Mesothelial cell of epicardium (in vitro differentiated cells): ENCODE data around the gene PKP4. TPM values are rescaled to one million over a fixed set of nuclear protein-coding genes. Genes with fewer than 3 reads are reported as not detected.

ENCODE experiments used
- DNase-seq, 2 experiments: peaks; one replicate each; pipeline ENCODE4 v3.0.0; 2021; ENCODE audit warnings: low spot score in 2 of 2; ENCODE audit not compliant: unreplicated experiment in 2 of 2
- H3K27ac Mint-ChIP-seq: 2 replicates; pipeline ENCODE4 v1.8.0; 2021; ENCODE audit warnings: mixed read lengths
- H3K27me3 Mint-ChIP-seq: 2 replicates; pipeline ENCODE4 v1.8.0; 2021; ENCODE audit warnings: low read depth, mixed read lengths
- H3K36me3 Mint-ChIP-seq: 2 replicates; pipeline ENCODE4 v1.8.0; 2021; ENCODE audit warnings: mixed read lengths
- H3K4me1 Mint-ChIP-seq: 2 replicates; pipeline ENCODE4 v1.8.0; 2021; ENCODE audit warnings: mixed read lengths
- H3K4me3 Mint-ChIP-seq: 2 replicates; pipeline ENCODE4 v1.8.0; 2021; ENCODE audit warnings: mild to moderate bottlenecking, moderate library complexity, mixed read lengths
- H3K9me3 Mint-ChIP-seq: 2 replicates; pipeline ENCODE4 v1.8.0; 2021; ENCODE audit warnings: mixed read lengths
- CTCF ChIP-seq: fragments of 200-600 bp; sonication (generic); IDR thresholded peaks from one replicate; pipeline ENCODE4 v1.5.0; 2021; ENCODE audit warnings: antibody characterized with exemption; ENCODE audit not compliant: unreplicated experiment
- total RNA-seq: library from RNA; stranded (reverse); gene quantifications from 3 replicates; pipeline ENCODE4 v1.2.1, GENCODE V29; 2021

The PKP4 gene
- total RNA-seq, 1 donor from 2014 or later: 70.8 TPM

- H3K4me1 Mint-ChIP-seq: no peaks in the 10 kb centered on the region
- peaks cover 9% of the 10 kb centered on the region for H3K36me3 Mint-ChIP-seq
- no peaks in the 10 kb centered on the region for H3K9me3 Mint-ChIP-seq
- no peak overlapping the region for H3K27ac Mint-ChIP-seq
- H3K4me3 Mint-ChIP-seq: no peak overlapping the region
- TF ChIP-seq CTCF: no peak
- H3K27me3 Mint-ChIP-seq: no peaks in the 10 kb centered on the region
- DNase-seq: no peak
Measured at GRCh38 chr2:158602027-158602426, 145.3 kb downstream of the PKP4 start.

- no peaks in the 10 kb centered on the region for H3K27me3 Mint-ChIP-seq
- DNase-seq: no peak
- no peaks in the 10 kb centered on the region for H3K4me1 Mint-ChIP-seq
- H3K36me3 Mint-ChIP-seq: peaks cover 6% of the 10 kb centered on the region
- H3K9me3 Mint-ChIP-seq: no peaks in the 10 kb centered on the region
- H3K4me3 Mint-ChIP-seq: no peak overlapping the region
- H3K27ac Mint-ChIP-seq: no peak overlapping the region
- no peak for TF ChIP-seq CTCF
Measured at GRCh38 chr2:158603205-158603604, 146.5 kb downstream of the PKP4 start.

GRCh38 chr2:158603986-158604385 is 147.2 kb downstream of the PKP4 start:
- Mint-ChIP-seq H3K4me3 (no peak overlapping the region), H3K27me3 (no peaks in the 10 kb centered on the region), H3K4me1 (no peaks in the 10 kb centered on the region), H3K9me3 (no peaks in the 10 kb centered on the region), H3K36me3 (peaks cover 3% of the 10 kb centered on the region), H3K27ac (no peak overlapping the region)
- DNase-seq: no peak
- TF ChIP-seq CTCF: no peak

GRCh38 chr2:158610059-158610458 is 153.3 kb downstream of the PKP4 start:
- Mint-ChIP-seq H3K4me1 (peaks cover 7% of the 10 kb centered on the region), H3K36me3 (peaks cover 2% of the 10 kb centered on the region), H3K9me3 (no peaks in the 10 kb centered on the region), H3K27me3 (no peaks in the 10 kb centered on the region), H3K27ac (no peak overlapping the region), H3K4me3 (no peak overlapping the region)
- TF ChIP-seq CTCF: no peak
- DNase-seq: no peak

GRCh38 chr2:158616480-158617000 is 159.8 kb downstream of the PKP4 start:
- no peaks in the 10 kb centered on the region for H3K9me3 Mint-ChIP-seq
- DNase-seq: no peak
- no peak for TF ChIP-seq CTCF
- peaks cover 12% of the 10 kb centered on the region for H3K36me3 Mint-ChIP-seq
- peaks cover 8% of the 10 kb centered on the region for H3K4me1 Mint-ChIP-seq
- H3K27ac Mint-ChIP-seq: no peak overlapping the region
- H3K4me3 Mint-ChIP-seq: no peak overlapping the region
- no peaks in the 10 kb centered on the region for H3K27me3 Mint-ChIP-seq
